MCF 10A (cell line): Measurements from ENCODE around the gene FKBP6. TPM values are rescaled to one million over a fixed set of nuclear protein-coding genes. Genes with fewer than 3 reads are reported as not detected.

Experiments
- BruUV-seq: library from RNA; stranded (reverse); fragments of 400-500 nt; replicated peaks from 2 replicates; lab custom pipeline; 2021; lab: Mats Ljungman, UMichigan
- CTCF ChIA-PET: fragments of 300-600 bp; sonication (Branson Sonifier 250); formaldehyde crosslinking; extraction: SDS; loops from one replicate; lab custom pipeline; 2021; ENCODE audit warnings: antibody characterized with exemption, inconsistent platforms; lab: Yijun Ruan, JAX
- POLR2A ChIA-PET: fragments of 300-600, 350-650 bp; sonication (Branson Sonifier 250); formaldehyde crosslinking; extraction: SDS; loops from one replicate; lab custom pipeline; 2020; ENCODE audit warnings: antibody characterized with exemption, inconsistent platforms; lab: Yijun Ruan, JAX
- DNase-seq: peaks from one replicate; pipeline ENCODE4 v3.0.0-alpha.2; 2018; ENCODE audit not compliant: unreplicated experiment
- H3K27ac Mint-ChIP-seq: one replicate; pipeline ENCODE4 v1.8.0; 2022; ENCODE audit warnings: mild to moderate bottlenecking, low read depth, mixed read lengths; ENCODE audit not compliant: unreplicated experiment
- H3K27me3 Mint-ChIP-seq: one replicate; pipeline ENCODE4 v1.8.0; 2022; ENCODE audit warnings: mixed read lengths; ENCODE audit not compliant: insufficient read depth, unreplicated experiment
- H3K36me3 Mint-ChIP-seq: one replicate; pipeline ENCODE4 v1.8.0; 2022; ENCODE audit warnings: mild to moderate bottlenecking, moderate library complexity, mixed read lengths; ENCODE audit not compliant: insufficient read depth, unreplicated experiment
- H3K4me1 Mint-ChIP-seq: one replicate; pipeline ENCODE4 v1.8.0; 2022; ENCODE audit warnings: mixed read lengths; ENCODE audit not compliant: insufficient read depth, unreplicated experiment
- H3K4me3 Mint-ChIP-seq: one replicate; pipeline ENCODE4 v1.8.0; 2022; ENCODE audit warnings: mild to moderate bottlenecking, moderate library complexity, mixed read lengths; ENCODE audit not compliant: unreplicated experiment
- H3K9me3 Mint-ChIP-seq: one replicate; pipeline ENCODE4 v1.8.0; 2022; ENCODE audit warnings: mixed read lengths; ENCODE audit not compliant: unreplicated experiment
- intact Hi-C: fragments of 100-400 bp; cut with micrococcal nuclease; formaldehyde crosslinking; loops from 2 replicates; pipeline ENCODE4 v1.14.1; 2022
- total RNA-seq: library from RNA; stranded (reverse); gene quantifications from 2 replicates; pipeline ENCODE4 v1.2.3, GENCODE V29; 2022
- TF ChIP-seq, protein P1 (sequence below): fragments of 200-600 bp; IDR thresholded peaks from one replicate; pipeline ENCODE4 v1.8.0; 2022; ENCODE audit warnings: antibody characterized with exemption, mild to moderate bottlenecking; ENCODE audit not compliant: unreplicated experiment

The FKBP6 gene
- total RNA-seq, 1 experiment from 2014 or later = not detected

DNA sequence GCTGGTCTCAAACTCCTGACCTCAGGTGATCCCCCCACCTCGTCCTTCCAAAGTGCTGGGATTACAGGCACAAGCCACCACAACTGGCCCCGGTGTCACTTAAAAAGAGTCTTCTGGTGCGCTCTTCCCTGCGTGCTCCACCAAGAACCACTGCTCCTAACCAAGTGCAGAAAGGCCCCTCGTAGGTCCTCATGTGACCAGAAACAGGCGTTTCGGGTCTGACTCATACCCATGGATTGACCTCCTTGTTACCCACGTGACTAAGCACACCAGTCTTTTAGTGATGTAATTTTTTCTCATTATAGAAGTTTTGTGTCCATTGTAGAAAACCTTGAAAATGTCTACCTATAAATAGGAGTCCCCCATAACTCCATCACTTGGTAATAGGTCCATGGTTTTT is 13.9 kb downstream of the FKBP6 start:
- intact Hi-C loops = loop anchor here (2.0 kb wide), 1 partner anchor 111 kb away; no protein-coding TSS in a partner anchor
- Mint-ChIP-seq H3K36me3 (no peaks in the 10 kb centered on the region), H3K9me3 (no peaks in the 10 kb centered on the region), H3K4me1 (peaks cover 9% of the 10 kb centered on the region), H3K27ac (no peak overlapping the region), H3K4me3 (no peak overlapping the region), H3K27me3 (no peaks in the 10 kb centered on the region)
- no TSS peak for BruUV-seq
- TF ChIP-seq, protein P1, sequence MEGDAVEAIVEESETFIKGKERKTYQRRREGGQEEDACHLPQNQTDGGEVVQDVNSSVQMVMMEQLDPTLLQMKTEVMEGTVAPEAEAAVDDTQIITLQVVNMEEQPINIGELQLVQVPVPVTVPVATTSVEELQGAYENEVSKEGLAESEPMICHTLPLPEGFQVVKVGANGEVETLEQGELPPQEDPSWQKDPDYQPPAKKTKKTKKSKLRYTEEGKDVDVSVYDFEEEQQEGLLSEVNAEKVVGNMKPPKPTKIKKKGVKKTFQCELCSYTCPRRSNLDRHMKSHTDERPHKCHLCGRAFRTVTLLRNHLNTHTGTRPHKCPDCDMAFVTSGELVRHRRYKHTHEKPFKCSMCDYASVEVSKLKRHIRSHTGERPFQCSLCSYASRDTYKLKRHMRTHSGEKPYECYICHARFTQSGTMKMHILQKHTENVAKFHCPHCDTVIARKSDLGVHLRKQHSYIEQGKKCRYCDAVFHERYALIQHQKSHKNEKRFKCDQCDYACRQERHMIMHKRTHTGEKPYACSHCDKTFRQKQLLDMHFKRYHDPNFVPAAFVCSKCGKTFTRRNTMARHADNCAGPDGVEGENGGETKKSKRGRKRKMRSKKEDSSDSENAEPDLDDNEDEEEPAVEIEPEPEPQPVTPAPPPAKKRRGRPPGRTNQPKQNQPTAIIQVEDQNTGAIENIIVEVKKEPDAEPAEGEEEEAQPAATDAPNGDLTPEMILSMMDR = no peak
- POLR2A ChIA-PET = no interaction called here
- DNase-seq = peak; percentile 54
- CTCF ChIA-PET = interaction anchor here (0.6 to 1.8 kb wide), 5 partner anchors 8 to 384 kb away, joined by 3 to 10 read pairs (median 3); no protein-coding TSS in a partner anchor

DNA sequence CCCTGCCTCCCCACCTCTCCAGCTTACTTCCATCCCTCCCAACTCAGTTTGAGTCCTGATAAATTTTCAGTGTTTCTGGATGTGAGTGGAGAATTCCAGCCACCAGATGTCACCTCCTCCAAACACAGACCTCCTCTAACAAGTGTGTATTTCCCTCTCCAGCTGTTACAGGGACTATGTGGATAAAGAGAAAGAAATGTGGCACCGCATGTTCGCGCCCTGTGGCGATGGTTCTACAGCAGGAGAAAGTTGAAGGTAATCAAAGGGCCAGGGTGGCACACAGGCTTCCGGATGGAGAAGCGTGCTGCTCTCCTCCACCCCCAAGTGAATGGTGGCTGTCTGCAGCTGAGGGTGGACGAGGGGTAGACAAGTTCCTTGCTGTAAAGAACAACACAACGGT is 14.7 kb downstream of the FKBP6 start:
- no peak overlapping the region for H3K27ac Mint-ChIP-seq
- no TSS peak for BruUV-seq
- POLR2A ChIA-PET = interaction anchor here (0.8 kb wide), 1 partner anchor 9 kb away, joined by 3 read pairs; no protein-coding TSS in a partner anchor
- peaks cover 9% of the 10 kb centered on the region for H3K4me1 Mint-ChIP-seq
- H3K4me3 Mint-ChIP-seq = no peak overlapping the region
- H3K9me3 Mint-ChIP-seq = no peaks in the 10 kb centered on the region
- DNase-seq = peak; percentile 35
- TF ChIP-seq, protein P1 = peak; percentile 35
- no peaks in the 10 kb centered on the region for H3K36me3 Mint-ChIP-seq
- intact Hi-C loops = loop anchor here (2.0 kb wide), 1 partner anchor 110 kb away; no protein-coding TSS in a partner anchor
- CTCF ChIA-PET = interaction anchor here (0.6 to 1.8 kb wide), 6 partner anchors 9 to 906 kb away, joined by 3 to 10 read pairs (median 4); no protein-coding TSS in a partner anchor
- H3K27me3 Mint-ChIP-seq = peaks cover 2% of the 10 kb centered on the region

DNA sequence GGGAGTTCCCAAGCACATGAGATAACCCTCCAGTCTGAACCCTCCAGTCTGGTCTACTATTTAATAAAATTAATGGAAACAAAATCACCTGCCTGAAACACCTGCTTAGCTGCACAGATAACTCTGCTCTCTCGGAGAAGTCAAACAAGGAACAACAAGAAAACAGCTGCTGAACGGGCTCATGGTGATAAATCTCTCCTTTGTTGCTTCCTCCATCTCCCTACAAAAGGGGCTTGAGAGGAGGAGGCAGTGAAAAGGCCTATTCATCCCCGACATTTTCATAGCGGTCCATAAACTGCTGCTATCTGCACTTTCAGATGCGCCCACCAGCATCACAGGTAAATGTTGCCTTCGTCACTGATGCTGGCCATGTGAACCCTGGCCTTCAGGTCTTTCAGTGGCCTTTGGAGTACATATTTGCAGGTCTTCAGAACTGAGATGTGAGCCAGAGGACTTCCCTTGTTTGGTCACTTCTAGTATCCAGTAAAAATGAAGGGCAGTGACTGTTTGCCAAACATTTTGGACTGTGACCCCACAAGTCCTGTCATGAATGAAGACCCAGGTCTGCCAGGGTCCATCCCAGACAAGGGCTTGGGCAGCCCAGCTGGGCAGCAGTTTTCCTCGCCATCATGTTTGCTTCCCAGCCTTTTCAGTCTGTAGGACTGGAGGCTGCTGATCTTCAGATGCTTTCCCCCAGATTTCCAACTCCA is 15.9 kb downstream of the FKBP6 start:
- H3K27me3 Mint-ChIP-seq = peaks cover 12% of the 10 kb centered on the region

DNA sequence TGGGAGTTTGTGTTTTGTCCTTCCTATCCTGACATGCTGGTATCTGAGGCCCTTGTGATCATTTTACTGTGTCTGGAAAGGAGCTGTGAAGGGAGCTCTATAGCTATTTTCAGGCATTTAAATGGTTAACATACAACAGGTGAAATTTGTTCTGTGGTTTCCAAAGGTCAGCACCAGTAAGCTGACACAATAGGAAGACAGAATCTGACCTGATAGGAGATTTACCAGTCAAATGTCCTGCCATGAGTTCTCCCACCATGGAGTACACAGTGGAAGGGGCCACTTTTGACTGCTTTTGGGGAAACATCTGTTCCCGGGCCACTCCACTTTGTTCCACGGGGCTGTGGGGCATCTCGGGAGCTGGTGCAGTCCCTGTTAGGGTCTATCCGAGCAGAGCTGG is 17.6 kb downstream of the FKBP6 start:
- H3K4me1 Mint-ChIP-seq = peaks cover 9% of the 10 kb centered on the region
- no peaks in the 10 kb centered on the region for H3K36me3 Mint-ChIP-seq
- intact Hi-C loops = no loop called here
- H3K27ac Mint-ChIP-seq = no peak overlapping the region
- BruUV-seq = no TSS peak
- peaks cover 12% of the 10 kb centered on the region for H3K27me3 Mint-ChIP-seq
- TF ChIP-seq, protein P1 = no peak
- POLR2A ChIA-PET = no interaction called here
- DNase-seq = no peak
- no peak overlapping the region for H3K4me3 Mint-ChIP-seq
- CTCF ChIA-PET = no interaction called here
- H3K9me3 Mint-ChIP-seq = no peaks in the 10 kb centered on the region

More for the DNA sequence above, 15.9 kb downstream of the FKBP6 start:
- Mint-ChIP-seq H3K9me3 (no peaks in the 10 kb centered on the region), H3K4me3 (no peak overlapping the region), H3K36me3 (no peaks in the 10 kb centered on the region), H3K4me1 (peaks cover 9% of the 10 kb centered on the region), H3K27ac (no peak overlapping the region)
- DNase-seq = no peak
- BruUV-seq = no TSS peak
- POLR2A ChIA-PET = interaction anchor here (0.9 kb wide), 1 partner anchor 12 kb away, joined by 3 read pairs; no protein-coding TSS in a partner anchor
- CTCF ChIA-PET = interaction anchor here (0.5 to 1.8 kb wide), 4 partner anchors 10 to 177 kb away, joined by 3 to 10 read pairs (median 4); no protein-coding TSS in a partner anchor
- TF ChIP-seq, protein P1 = no peak
- intact Hi-C loops = loop anchor here (2.0 kb wide), 1 partner anchor 109 kb away; no protein-coding TSS in a partner anchor
